Keratinocyte (primary cell): Measurements from ENCODE around the gene CNN3. TPM values are rescaled to one million over a fixed set of nuclear protein-coding genes. Genes with fewer than 3 reads are reported as not detected.

ENCODE experiments used
- DNase-seq: peaks from one replicate; pipeline ENCODE4 v3.0.0-alpha.2; 2011; ENCODE audit warnings: low read depth, missing footprints, low spot score
- FAIRE-seq: peaks from 2 replicates; lab custom pipeline; 2011; peaks lifted over from hg19 to GRCh38; lab: Jason Lieb, UNC
- H2AFZ ChIP-seq: 2 replicates; pipeline ENCODE4 v1.6.0; 2012; ENCODE audit warnings: low read length, control low read depth, inconsistent platforms; ENCODE audit not compliant: control insufficient read depth
- H3K27ac ChIP-seq: 2 replicates; pipeline ENCODE4 v1.5.1; 2011; ENCODE audit warnings: low read length; ENCODE audit not compliant: control insufficient read depth, insufficient read depth
- H3K27me3 ChIP-seq: 3 replicates; pipeline ENCODE4 v1.6.0; 2011; ENCODE audit warnings: low read length; ENCODE audit not compliant: control insufficient read depth, insufficient read depth; ENCODE audit errors: extremely low read depth
- H3K36me3 ChIP-seq, 2 experiments: 2 replicates in 1 of 2; 3 replicates in 1 of 2; pipeline ENCODE4 v1.5.1; 2011; ENCODE audit warnings: low read length in 2 of 2, mild to moderate bottlenecking in 1 of 2; ENCODE audit not compliant: control insufficient read depth in 2 of 2, insufficient read depth in 2 of 2; ENCODE audit errors: extremely low read depth in 1 of 2
- H3K4me1 ChIP-seq: 3 replicates; pipeline ENCODE4 v1.5.1; 2011; ENCODE audit warnings: low read length; ENCODE audit not compliant: control insufficient read depth, insufficient read depth; ENCODE audit errors: extremely low read depth
- H3K4me2 ChIP-seq: 3 replicates; pipeline ENCODE4 v1.6.0; 2011; ENCODE audit warnings: low read depth, low read length; ENCODE audit not compliant: control insufficient read depth, insufficient read depth; ENCODE audit errors: extremely low read depth
- H3K4me3 ChIP-seq, 3 experiments: fragments of 200-600 bp in 1 of 3; sonication (generic) in 1 of 3; 2 replicates in 2 of 3; 3 replicates in 1 of 3; pipeline ENCODE4 v1.5.1; 2011 to 2016; ENCODE audit warnings: low read length in 3 of 3, mild to moderate bottlenecking in 3 of 3, control low read depth in 2 of 3, inconsistent platforms in 1 of 3, low read depth in 1 of 3, mixed read lengths in 1 of 3, mixed run types in 1 of 3, moderate library complexity in 1 of 3; ENCODE audit not compliant: control insufficient read depth in 2 of 3, insufficient read depth in 2 of 3; ENCODE audit errors: extremely low read depth in 1 of 3
- H3K79me2 ChIP-seq: 2 replicates; pipeline ENCODE4 v1.6.0; 2012; ENCODE audit warnings: low read length; ENCODE audit not compliant: control insufficient read depth, insufficient read depth
- H3K9ac ChIP-seq: 3 replicates; pipeline ENCODE4 v1.6.0; 2011; ENCODE audit warnings: low read length; ENCODE audit not compliant: control insufficient read depth, insufficient read depth; ENCODE audit errors: extremely low read depth
- H3K9me1 ChIP-seq: 3 replicates; pipeline ENCODE4 v1.6.0; 2011; ENCODE audit warnings: low read length; ENCODE audit not compliant: control insufficient read depth, insufficient read depth; ENCODE audit errors: extremely low read depth
- H3K9me3 ChIP-seq: 2 replicates; pipeline ENCODE4 v1.5.1; 2012; ENCODE audit warnings: low read depth, low read length; ENCODE audit not compliant: control insufficient read depth
- H4K20me1 ChIP-seq: 3 replicates; pipeline ENCODE4 v1.6.0; 2011; ENCODE audit warnings: low read length; ENCODE audit not compliant: control insufficient read depth, insufficient read depth; ENCODE audit errors: extremely low read depth
- EZH2 ChIP-seq: IDR thresholded peaks from one replicate; pipeline ENCODE4 v1.6.1; 2012; ENCODE audit warnings: inconsistent platforms, mild to moderate bottlenecking, low read length, moderate library complexity
- dilution Hi-C: fragments of 300-500 bp; cut with MboI; formaldehyde crosslinking; loops from one replicate; pipeline ENCODE4 v1.7.0; 2020; ENCODE audit warnings: low sequenced_read_pairs; ENCODE audit not compliant: extremely low pct_ligation_motif_present
- polyA plus RNA-seq, 5 experiments: library from polyadenylated mRNA; depleted of rRNA in 3 of 5; stranded (reverse) in 3 of 5; stranded (forward) in 1 of 5; unstranded in 1 of 5; fragments of >200 nt; gene quantifications; 1 replicate in 1 of 5; 2 replicates in 3 of 5; 3 replicates in 1 of 5; pipeline versions ENCODE4 v1.2.1 to v1.2.3, GENCODE V29; 2011 to 2012; ENCODE audit warnings: missing spikeins in 2 of 5, low read depth in 1 of 5, low replicate concordance in 1 of 5
- TF ChIP-seq, protein P1 (sequence below), 3 experiments: IDR thresholded peaks in 1 of 3; conservative IDR thresholded peaks in 1 of 3; optimal IDR thresholded peaks in 1 of 3; 2 replicates in 2 of 3; 3 replicates in 1 of 3; pipeline versions ENCODE3 to v1.5.1; 2011; ENCODE audit warnings: low read length in 3 of 3, mild to moderate bottlenecking in 3 of 3, moderate library complexity in 2 of 3, control low read depth in 1 of 3, inconsistent platforms in 1 of 3; ENCODE audit not compliant: insufficient read depth in 2 of 3; ENCODE audit errors: extremely low read depth in 1 of 3

The CNN3 gene
- polyA plus RNA-seq, 1 donor (not counting 4 experiments of a cell fraction or from before 2014, with no cell fraction given): 119 TPM

DNA sequence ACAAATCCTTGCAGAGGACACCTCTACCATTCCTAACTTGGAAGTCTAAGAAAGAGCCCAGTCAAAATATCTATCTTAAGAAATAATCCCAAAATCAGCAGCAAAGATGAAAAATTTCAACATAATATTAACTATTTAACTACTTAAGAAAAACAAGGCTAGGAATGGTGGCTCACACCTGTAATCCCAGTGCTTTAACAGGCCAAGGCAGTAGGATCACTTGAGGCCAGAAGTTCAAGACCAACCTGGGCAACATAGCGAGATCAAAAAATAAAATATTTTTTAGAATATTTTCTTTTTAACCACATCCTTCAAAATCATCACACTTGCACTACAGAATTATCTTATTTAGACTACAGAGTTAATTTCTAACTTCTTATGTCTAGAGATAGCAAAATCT, 4.9 kb downstream of the CNN3 start:
- H3K4me1 ChIP-seq: peaks cover 24% of the 10 kb centered on the region
- TF ChIP-seq EZH2: no peak
- TF ChIP-seq, protein P1, sequence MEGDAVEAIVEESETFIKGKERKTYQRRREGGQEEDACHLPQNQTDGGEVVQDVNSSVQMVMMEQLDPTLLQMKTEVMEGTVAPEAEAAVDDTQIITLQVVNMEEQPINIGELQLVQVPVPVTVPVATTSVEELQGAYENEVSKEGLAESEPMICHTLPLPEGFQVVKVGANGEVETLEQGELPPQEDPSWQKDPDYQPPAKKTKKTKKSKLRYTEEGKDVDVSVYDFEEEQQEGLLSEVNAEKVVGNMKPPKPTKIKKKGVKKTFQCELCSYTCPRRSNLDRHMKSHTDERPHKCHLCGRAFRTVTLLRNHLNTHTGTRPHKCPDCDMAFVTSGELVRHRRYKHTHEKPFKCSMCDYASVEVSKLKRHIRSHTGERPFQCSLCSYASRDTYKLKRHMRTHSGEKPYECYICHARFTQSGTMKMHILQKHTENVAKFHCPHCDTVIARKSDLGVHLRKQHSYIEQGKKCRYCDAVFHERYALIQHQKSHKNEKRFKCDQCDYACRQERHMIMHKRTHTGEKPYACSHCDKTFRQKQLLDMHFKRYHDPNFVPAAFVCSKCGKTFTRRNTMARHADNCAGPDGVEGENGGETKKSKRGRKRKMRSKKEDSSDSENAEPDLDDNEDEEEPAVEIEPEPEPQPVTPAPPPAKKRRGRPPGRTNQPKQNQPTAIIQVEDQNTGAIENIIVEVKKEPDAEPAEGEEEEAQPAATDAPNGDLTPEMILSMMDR (optimal IDR thresholded peaks at IDR 0.05 in 1 of 3, IDR thresholded peaks at IDR 0.05 in 1 of 3, conservative IDR thresholded peaks at IDR 0.05 in 1 of 3; ENCODE audit: extremely low read depth in 1 of 3, insufficient read depth in 2 of 3, low read length in 3 of 3): no peak
- H3K4me2 ChIP-seq: no peak overlapping the region
- H3K9me1 ChIP-seq: no peaks in the 10 kb centered on the region
- DNase-seq (no peak), FAIRE-seq (no peak)
- no peaks in the 10 kb centered on the region for H3K9me3 ChIP-seq
- H3K79me2 ChIP-seq: peaks cover 92% of the 10 kb centered on the region
- no peak overlapping the region for H3K4me3 ChIP-seq
- no peak overlapping the region for H3K9ac ChIP-seq
- peaks cover 1 to 7% of the 10 kb centered on the region in 2 experiments for H3K36me3 ChIP-seq
- H4K20me1 ChIP-seq: peaks cover 8% of the 10 kb centered on the region
- no peak overlapping the region for H3K27ac ChIP-seq
- H3K27me3 ChIP-seq: no peaks in the 10 kb centered on the region
- H2AFZ ChIP-seq: no peak overlapping the region
- dilution Hi-C loops: no loop called here

DNA sequence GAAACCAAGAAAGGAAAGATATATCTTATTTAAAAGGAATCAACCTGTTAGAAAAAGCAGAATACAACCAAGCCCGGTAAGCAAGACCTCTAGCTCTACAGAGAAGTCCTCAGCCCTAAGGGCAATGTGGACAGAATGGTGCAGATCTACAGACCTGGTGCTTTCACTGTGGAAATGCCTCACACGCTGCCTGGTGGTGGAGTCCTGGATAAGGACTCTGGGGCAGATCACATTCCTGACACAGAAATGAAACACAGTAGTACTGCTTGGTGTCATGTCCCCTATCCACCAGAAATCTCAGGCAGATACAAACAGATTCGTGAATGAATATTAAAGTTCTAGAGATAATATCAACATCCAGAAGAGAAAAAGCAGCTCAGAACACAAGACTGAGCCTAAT, 6.8 kb downstream of the CNN3 start:
- FAIRE-seq: no peak

More for the DNA sequence above, 6.8 kb downstream of the CNN3 start:
- H4K20me1 ChIP-seq: peaks cover 18% of the 10 kb centered on the region
- H3K27me3 ChIP-seq: no peaks in the 10 kb centered on the region
- H3K4me1 ChIP-seq: peaks cover 24% of the 10 kb centered on the region
- H3K4me2 ChIP-seq: no peak overlapping the region
- TF ChIP-seq, protein P1 (optimal IDR thresholded peaks at IDR 0.05 in 1 of 3, IDR thresholded peaks at IDR 0.05 in 1 of 3, conservative IDR thresholded peaks at IDR 0.05 in 1 of 3; ENCODE audit: extremely low read depth in 1 of 3, insufficient read depth in 2 of 3, low read length in 3 of 3): no peak
- TF ChIP-seq EZH2: no peak
- peaks cover 100% of the 10 kb centered on the region for H3K79me2 ChIP-seq
- peaks cover 1 to 7% of the 10 kb centered on the region in 2 experiments for H3K36me3 ChIP-seq
- dilution Hi-C loops: no loop called here
- no peaks in the 10 kb centered on the region for H3K9me1 ChIP-seq
- H2AFZ ChIP-seq: no peak overlapping the region
- H3K27ac ChIP-seq: no peak overlapping the region
- no peaks in the 10 kb centered on the region for H3K9me3 ChIP-seq
- H3K9ac ChIP-seq: no peak overlapping the region
- DNase-seq: no peak
- no peak overlapping the region for H3K4me3 ChIP-seq
